Measurements from ENCODE around the gene UBE2O.

UBE2O gene

GRCh38 chr17:76462556-76463290, 9.8 kb upstream of the UBE2O start:
- DNase-seq: no peak

GRCh38 chr17:76461765-76462555, 9.0 kb upstream of the UBE2O start:
- DNase-seq: no peak

GRCh38 chr17:76459674-76460073, 6.7 kb upstream of the UBE2O start:
- no peak for DNase-seq

- no peak for DNase-seq
These were observed 5.9 kb upstream of the UBE2O start for GRCh38 chr17:76458580-76459490.

GRCh38 chr17:76453431-76453743, 435 bp upstream of the UBE2O start:
- DNase-seq: no peak

GRCh38 chr17:76452127-76452659, 759 bp downstream of the UBE2O start:
- DNase-seq: peak in 2 of 6 experiments; percentile 25 to 39

- no peak for DNase-seq
These were observed 1.4 kb downstream of the UBE2O start for GRCh38 chr17:76451506-76451905.

GRCh38 chr17:76449126-76449525, 3.8 kb downstream of the UBE2O start:
- no peak for DNase-seq

- DNase-seq: no peak
These were observed 4.9 kb downstream of the UBE2O start for GRCh38 chr17:76447931-76448652.

- no peak for DNase-seq
These were observed 6.3 kb downstream of the UBE2O start for GRCh38 chr17:76446449-76447231.

- DNase-seq: no peak
These were observed 7.1 kb downstream of the UBE2O start for GRCh38 chr17:76445697-76446448.

- no peak for DNase-seq
These were observed 8.2 kb downstream of the UBE2O start for GRCh38 chr17:76444518-76445311.

GRCh38 chr17:76442341-76443338, 10.3 kb downstream of the UBE2O start:
- no peak for DNase-seq

GRCh38 chr17:76441686-76442340, 11.1 kb downstream of the UBE2O start:
- no peak for DNase-seq

- no peak for DNase-seq
These were observed 12.1 kb downstream of the UBE2O start for GRCh38 chr17:76440751-76441362.

GRCh38 chr17:76439314-76439928, 13.5 kb downstream of the UBE2O start:
- DNase-seq: no peak

- no peak for DNase-seq
These were observed 14.0 kb downstream of the UBE2O start for GRCh38 chr17:76438906-76439305.

Measured in stimulated activated naive CD4-positive, alpha-beta T cell (primary cell).